ENCODE measurements around the gene BICD2. TPM values are rescaled to one million over a fixed set of nuclear protein-coding genes. Genes with fewer than 3 reads are reported as not detected.

Gene BICD2
- total and polyA plus RNA-seq, 7 donors = 21.6 to 44.4 (median 28.7) TPM

- TF ChIP-seq CTCF (IDR thresholded peaks at IDR 0.05) = no peak
- H3K27me3 ChIP-seq (ENCODE audit: insufficient read depth in 3 of 3, low read length in 2 of 3) = no peaks in the 10 kb centered on the region
- H3K9me3 ChIP-seq = no peaks in the 10 kb centered on the region
- intact Hi-C loops (cut with DNase I) = loop anchor here (1.0 to 5.0 kb wide), 2 partner anchors 76 to 77 kb away; no protein-coding TSS in a partner anchor
- ATAC-seq (peak in 3 of 4 donors; percentile 31 to 44 (median 43)), DNase-seq (peak in 1 of 2 donors; percentile 48)
- WGBS, 3 donors = 62 to 76% (median 72%) methylated on average over 17 of the region's 17 CpGs
- H3K4me3 ChIP-seq = no peak overlapping the region
- H3K27ac ChIP-seq = no peak overlapping the region
- H3K4me1 ChIP-seq = no peaks in the 10 kb centered on the region
- H3K36me3 ChIP-seq (ENCODE audit: insufficient read depth in 1 of 2, low read depth in 1 of 2) = peaks cover 6 to 98% of the 10 kb centered on the region in 2 donors
These were observed 49.0 kb downstream of the BICD2 start for GRCh38 chr9:92715488-92716231.

- Histone ChIP-seq H3K36me3 (ENCODE audit: insufficient read depth in 1 of 2, low read depth in 1 of 2) (peaks cover 6 to 98% of the 10 kb centered on the region in 2 donors), H3K4me3 (no peak overlapping the region), H3K27me3 (ENCODE audit: insufficient read depth in 3 of 3, low read length in 2 of 3) (no peaks in the 10 kb centered on the region), H3K9me3 (no peaks in the 10 kb centered on the region), H3K27ac (no peak overlapping the region), H3K4me1 (no peaks in the 10 kb centered on the region)
- no peak for TF ChIP-seq CTCF (IDR thresholded peaks at IDR 0.05)
- no peak for DNase-seq
- WGBS, 3 donors = 79 to 89% (median 83%) methylated on average over 33 to 34 of the region's 34 CpGs
- ATAC-seq = no peak
- intact Hi-C loops (cut with DNase I) = loop anchor here in 1 of 2 donors (5.0 kb wide), 1 partner anchor 77 kb away; no protein-coding TSS in a partner anchor
These were observed 49.7 kb downstream of the BICD2 start for GRCh38 chr9:92714787-92715487.

- no peak for ATAC-seq
- intact Hi-C loops (cut with DNase I) = no loop called here
These were observed 50.6 kb downstream of the BICD2 start for GRCh38 chr9:92714016-92714415.

GRCh38 chr9:92713528-92713927, 51.1 kb downstream of the BICD2 start:
- 91 to 93% (median 92%) methylated on average over 15 of the region's 15 CpGs for WGBS, 3 donors
- Histone ChIP-seq H3K9me3 (no peaks in the 10 kb centered on the region), H3K36me3 (ENCODE audit: insufficient read depth in 1 of 2, low read depth in 1 of 2) (peaks cover 6 to 92% of the 10 kb centered on the region in 2 donors), H3K4me3 (no peak overlapping the region), H3K4me1 (no peaks in the 10 kb centered on the region), H3K27me3 (ENCODE audit: insufficient read depth in 3 of 3, low read length in 2 of 3) (no peaks in the 10 kb centered on the region), H3K27ac (no peak overlapping the region)
- no peak for TF ChIP-seq CTCF (IDR thresholded peaks at IDR 0.05)
- intact Hi-C loops (cut with DNase I) = no loop called here
- DNase-seq (no peak), ATAC-seq (no peak)

More at GRCh38 chr9:92714016-92714415, 50.6 kb downstream of the BICD2 start:
- Histone ChIP-seq H3K27ac (no peak overlapping the region), H3K27me3 (ENCODE audit: insufficient read depth in 3 of 3, low read length in 2 of 3) (no peaks in the 10 kb centered on the region), H3K9me3 (no peaks in the 10 kb centered on the region), H3K4me1 (no peaks in the 10 kb centered on the region), H3K36me3 (ENCODE audit: insufficient read depth in 1 of 2, low read depth in 1 of 2) (peaks cover 6 to 97% of the 10 kb centered on the region in 2 donors), H3K4me3 (no peak overlapping the region)
- WGBS, 3 donors = 95 to 100% (median 96%) methylated on average over 3 of the region's 3 CpGs
- no peak for DNase-seq
- no peak for TF ChIP-seq CTCF (IDR thresholded peaks at IDR 0.05)

Measured in psoas muscle (tissue), 8 donors.